Gastroesophageal sphincter (tissue), 3 donors: ENCODE measurements around the gene LSM10.

ENCODE experiments used
- POLR2A ChIP-seq, 2 donors: fragments of 450-650 bp; IDR thresholded peaks; one replicate each; pipeline ENCODE4 v1.6.1; 2017; ENCODE audit warnings: antibody characterized with exemption in 2 of 2, mild to moderate bottlenecking in 2 of 2, moderate library complexity in 1 of 2
- POLR2AphosphoS5 ChIP-seq: sonication (generic); formaldehyde crosslinking; IDR thresholded peaks from one replicate; pipeline ENCODE4 v1.6.1; 2017; ENCODE audit warnings: antibody characterized with exemption
- TF ChIP-seq, protein P1 (sequence below), 4 experiments: fragments of 200-600 bp in 2 of 4; fragments of 450-650 bp in 2 of 4; sonication (generic) in 1 of 4; IDR thresholded peaks; one replicate each; pipeline ENCODE4 v1.5.1; 2017 to 2019; ENCODE audit warnings: antibody characterized with exemption in 4 of 4, mild to moderate bottlenecking in 2 of 4, moderate library complexity in 2 of 4

DNA sequence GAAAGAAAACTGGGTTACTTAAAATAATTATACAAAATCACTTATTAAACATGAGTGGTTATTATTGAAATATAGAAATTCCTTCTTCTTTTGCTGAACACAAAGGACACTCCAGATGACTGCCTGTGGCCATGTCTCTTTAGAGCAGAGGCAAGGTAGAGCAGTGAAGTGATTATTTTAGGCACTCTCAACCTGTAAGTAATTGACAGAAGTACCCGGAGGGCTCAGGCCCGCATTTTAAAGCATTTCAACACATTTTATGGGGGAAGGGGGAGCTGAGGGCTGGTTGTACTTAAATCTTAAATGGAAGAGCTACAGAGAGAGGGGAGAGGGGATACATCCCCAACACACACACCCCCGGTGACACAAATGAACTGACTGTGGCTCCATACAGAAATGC, 42.3 kb upstream of the LSM10 start:
- TF ChIP-seq, protein P1, sequence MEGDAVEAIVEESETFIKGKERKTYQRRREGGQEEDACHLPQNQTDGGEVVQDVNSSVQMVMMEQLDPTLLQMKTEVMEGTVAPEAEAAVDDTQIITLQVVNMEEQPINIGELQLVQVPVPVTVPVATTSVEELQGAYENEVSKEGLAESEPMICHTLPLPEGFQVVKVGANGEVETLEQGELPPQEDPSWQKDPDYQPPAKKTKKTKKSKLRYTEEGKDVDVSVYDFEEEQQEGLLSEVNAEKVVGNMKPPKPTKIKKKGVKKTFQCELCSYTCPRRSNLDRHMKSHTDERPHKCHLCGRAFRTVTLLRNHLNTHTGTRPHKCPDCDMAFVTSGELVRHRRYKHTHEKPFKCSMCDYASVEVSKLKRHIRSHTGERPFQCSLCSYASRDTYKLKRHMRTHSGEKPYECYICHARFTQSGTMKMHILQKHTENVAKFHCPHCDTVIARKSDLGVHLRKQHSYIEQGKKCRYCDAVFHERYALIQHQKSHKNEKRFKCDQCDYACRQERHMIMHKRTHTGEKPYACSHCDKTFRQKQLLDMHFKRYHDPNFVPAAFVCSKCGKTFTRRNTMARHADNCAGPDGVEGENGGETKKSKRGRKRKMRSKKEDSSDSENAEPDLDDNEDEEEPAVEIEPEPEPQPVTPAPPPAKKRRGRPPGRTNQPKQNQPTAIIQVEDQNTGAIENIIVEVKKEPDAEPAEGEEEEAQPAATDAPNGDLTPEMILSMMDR (IDR thresholded peaks at IDR 0.05) = no peak
- TF ChIP-seq POLR2AphosphoS5 (no peak), POLR2A (IDR thresholded peaks at IDR 0.05) (no peak)
